Measurements from ENCODE around the gene BRINP2.

GRCh38 chr1:177138347-177138746 lies 32.4 kb upstream of the BRINP2 start:
- TF ChIP-seq CTCF (IDR thresholded peaks at IDR 0.05) (no peak), POLR2A (IDR thresholded peaks at IDR 0.05) (no peak)
